HG03342 (cell line): ENCODE data around the gene ARFGEF3.

Experiments used
- ATAC-seq: cut with Tn5 transposase; IDR thresholded peaks from one replicate; pipeline ENCODE4 v1.9.1; 2021; ENCODE audit warnings: mild to moderate bottlenecking, moderate library complexity; ENCODE audit not compliant: unreplicated experiment

ARFGEF3 gene

DNA sequence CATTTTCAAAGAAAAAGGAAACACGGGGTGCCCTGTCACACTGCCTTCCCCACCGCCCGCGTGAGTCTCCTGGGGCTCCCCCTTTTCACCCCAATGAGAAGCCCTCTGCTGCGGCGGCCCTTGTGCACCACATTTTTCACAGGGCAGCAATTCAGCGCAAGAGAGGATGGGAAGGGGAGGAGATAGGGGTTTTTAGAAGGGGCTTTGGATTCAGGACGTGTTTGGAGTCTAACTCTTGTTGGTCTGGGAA is 726 bp upstream of the ARFGEF3 start:
- no peak for ATAC-seq

DNA sequence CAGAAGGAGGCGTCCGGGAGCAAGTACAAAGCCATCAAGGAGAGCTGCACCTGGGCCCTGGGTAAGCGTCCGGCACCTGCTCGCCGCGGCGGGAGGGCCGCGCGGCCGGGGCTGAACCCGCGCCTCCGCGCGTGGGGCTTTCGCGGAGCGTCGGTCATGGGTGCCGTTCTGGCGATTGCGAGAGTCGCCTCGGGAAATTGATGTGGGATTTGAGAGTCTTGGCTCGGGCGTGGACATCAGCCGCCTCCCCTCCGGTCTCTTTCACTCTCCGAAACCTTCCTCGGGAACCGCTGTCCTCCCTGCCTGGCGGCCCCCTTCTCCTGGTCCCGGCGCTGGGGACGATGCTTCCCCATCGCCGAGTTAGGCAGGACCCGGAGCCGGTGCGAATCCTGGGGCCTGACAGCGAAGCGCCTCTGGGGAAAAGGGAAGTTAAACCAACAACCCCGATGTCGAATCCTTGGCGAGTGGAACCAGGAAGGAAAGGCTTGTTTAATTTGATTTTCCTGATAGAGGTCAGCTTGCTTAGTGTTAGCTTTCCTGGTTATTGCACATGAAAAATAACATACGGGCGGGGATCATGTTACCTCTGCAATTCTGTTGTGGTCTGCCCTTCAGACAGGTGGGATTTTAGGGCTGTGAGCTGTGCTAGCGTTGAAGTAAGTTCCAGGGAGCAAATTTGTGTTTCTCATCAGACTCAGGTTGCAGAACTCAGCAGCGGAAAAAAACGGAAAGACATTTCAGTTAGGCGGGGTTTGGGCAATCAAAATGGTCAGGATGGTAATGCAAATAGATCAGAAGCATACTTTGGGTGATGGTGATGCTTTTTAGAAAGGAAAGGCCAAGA is 594 bp downstream of the ARFGEF3 start:
- ATAC-seq: peak; percentile 29

DNA sequence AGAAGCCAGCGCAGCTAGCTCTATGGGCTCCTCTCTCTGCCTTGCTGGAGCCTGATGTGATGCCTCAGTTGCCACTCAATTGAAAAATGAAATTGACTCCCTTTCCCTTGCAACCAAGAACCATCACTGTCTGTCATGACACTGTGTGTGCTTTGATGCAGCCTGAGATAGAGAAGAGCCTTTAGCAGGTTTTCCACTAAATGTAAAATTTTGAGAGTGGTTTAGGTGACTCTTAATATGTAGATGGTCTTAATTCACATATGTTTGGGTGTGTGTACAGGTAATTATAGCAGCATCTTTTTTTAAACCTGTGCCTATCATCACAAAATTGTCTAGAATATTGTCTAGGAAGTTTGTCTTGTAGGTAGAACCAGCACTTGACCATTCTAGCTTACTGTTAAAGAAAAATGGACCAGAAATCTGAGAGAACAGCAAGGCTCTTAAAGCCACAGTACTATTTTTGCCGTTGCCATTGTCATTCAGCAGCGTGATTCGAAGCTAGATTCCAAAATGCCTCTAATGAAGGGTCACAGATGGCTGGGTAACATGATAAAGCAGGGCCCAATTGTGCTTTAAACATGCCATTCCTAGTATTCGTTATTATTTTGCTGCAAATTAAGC is 1.3 kb downstream of the ARFGEF3 start:
- ATAC-seq: no peak

DNA sequence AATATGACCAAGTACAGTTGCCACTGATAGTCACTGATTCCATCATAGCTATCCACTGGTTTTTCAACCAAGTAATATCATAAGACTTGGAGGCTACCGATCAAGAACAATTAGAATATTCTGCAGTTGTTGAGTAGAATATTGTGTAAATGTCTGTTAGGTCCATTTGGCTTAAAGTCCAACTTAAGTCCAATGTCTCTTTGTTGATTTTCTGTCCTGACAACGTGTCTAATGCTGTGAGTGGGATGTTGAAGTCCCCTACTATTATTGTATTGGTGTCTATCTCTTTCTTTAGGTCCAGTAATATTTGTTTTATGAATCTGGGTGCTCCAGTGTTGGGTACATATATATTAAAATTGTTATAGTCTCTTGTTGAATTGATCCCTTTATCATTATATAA is 13.9 kb downstream of the ARFGEF3 start:
- no peak for ATAC-seq

DNA sequence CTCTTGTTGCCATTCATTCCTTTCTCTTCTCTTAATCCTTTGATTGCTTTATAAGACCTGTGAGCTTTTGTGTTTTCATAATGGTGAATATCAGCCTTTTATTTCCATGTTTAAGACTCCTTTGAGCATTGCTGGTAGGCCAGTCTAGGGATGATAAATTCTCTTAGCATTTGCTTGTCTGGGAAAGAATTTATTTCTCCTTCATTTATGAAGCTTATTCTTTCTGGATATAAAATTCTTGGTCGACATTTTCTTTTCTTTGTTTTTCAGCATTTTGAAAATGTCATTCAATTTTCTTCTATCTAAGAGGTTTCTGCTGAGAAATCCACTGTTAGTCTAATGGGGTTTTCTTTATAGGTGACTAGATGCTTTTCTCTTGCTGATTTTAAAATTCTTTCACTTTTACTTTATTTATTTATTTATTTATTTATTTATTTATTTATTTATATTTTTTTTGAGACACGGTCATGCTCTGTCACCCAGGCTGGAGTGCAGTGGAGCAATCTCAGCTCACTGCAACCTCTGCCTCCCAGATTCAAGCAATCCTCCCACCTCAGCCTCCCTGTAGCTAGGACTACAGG is 15.0 kb downstream of the ARFGEF3 start:
- no peak for ATAC-seq

DNA sequence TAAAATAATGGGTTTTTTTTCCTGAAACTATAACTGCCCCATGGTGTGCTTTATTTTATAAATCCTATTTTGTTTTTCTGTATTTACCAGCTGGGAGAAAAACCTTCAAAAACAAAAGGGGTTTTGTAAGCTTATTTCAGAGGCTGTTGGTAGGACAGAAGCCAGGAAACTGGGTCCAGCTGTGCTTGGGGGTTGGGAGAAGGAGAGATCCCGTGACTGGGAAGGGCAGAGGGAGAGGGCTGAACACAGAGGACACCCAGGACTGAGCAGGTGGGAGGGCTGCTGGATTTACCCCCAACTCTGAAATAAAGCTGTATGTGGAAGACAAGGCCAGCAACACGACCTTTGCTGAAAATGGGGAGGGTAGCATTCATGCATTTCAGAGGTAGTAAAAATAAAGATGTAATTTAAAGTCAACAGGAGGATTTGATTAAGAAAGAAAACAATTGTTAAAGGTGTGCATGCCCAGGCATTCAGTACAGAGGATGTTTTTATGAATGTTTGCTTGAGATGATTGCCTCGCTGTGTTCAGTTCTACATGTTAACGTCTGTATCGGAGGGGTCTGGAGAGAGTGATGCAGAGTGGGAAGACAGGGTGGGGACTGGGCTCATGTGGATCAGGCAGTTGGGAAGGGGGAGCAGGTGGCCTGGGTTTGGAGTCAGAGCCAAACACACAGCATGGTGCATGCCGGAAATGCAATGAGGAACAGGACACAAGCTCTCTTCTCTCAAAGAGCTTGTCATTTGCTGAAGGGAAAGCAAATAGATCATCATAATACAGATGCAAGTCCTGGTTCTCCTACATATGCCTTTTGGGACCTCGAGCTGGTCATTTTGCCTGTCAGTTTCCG is 21.4 kb downstream of the ARFGEF3 start:
- no peak for ATAC-seq

DNA sequence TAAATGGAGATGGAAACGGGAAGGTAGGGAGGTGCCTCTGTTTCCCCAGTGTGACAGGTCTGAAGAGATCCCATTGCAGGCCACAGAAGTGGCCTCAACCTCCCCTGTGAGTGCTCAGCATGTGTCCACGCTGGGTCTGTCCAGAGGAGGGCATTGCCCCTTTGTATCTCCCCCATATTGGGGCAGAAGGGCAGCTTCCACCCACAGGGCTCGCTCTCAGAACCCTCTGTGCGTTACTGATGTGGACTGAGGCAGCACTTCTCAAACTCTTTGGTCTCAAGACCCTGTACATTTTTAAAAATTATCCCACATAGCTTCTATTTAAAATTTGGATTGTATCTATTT is 22.0 kb downstream of the ARFGEF3 start:
- ATAC-seq: no peak

DNA sequence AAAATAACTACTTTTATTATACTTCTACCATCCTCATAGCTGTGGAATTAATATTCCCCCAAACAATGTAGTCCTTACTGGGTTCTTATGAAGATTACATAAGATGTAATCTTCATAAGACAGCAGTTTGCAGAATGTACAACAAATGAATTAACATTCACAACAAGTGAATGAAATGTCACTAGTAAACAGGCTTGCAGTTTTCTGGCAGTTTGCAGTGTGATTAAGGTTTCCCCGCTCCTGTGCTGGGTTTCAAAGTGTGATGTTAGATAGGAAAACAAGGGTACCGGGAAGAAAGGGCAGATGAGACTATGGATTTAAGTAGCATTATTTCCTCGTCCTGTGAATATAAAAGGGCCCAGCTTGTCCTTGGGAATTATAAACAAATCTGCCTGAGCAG is 22.5 kb downstream of the ARFGEF3 start:
- ATAC-seq: no peak

DNA sequence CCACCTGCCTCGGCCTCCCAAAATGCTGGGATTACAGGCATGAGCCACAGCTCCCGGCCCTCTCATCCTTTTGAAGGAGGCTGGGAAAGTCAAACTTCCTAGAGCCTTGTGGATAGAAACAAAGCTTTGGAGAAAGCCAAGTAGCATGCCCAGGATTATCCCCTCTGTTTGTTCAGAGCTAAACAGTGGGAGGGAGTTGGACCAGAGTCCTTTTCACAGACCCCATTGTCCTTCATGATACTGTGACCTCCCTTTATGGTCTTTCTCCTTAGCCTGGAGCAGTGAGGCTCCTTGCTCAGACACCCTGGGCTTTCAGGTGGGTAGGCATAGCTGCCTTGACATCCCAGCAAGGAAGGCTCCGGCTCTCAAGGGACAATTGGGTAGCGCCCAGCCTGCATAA is 25.4 kb downstream of the ARFGEF3 start:
- no peak for ATAC-seq

DNA sequence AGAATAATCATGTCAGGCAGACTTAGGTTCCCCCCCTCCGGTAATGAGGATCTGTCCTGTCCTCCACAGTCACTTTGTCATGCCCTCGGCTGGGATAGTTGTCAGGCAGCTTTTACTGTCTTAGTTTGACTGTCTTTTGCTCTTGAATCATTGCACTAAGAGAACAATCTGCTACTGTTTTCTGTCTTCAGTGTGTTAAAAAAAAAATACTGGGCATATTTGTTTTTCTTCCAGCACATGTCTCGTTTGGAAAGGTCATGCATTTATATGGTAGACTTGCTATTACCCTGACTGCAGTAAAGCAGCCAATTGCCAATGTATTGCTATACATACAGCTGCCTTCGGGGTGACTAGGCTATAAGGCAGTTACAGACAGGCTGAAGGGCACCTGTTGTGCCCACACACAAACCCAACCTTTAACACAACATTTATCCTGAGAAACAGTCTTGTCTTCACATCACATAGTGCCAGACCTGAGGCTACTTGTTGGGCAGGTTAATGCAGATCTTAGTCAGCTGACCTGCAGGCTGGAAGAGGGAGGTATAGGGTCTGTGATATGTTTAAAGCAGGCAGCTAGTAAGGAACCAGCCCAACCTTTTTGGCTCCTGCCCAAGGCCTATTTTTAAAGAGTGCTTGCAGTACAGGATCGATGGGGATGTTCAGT is 26.7 kb downstream of the ARFGEF3 start:
- ATAC-seq: no peak

DNA sequence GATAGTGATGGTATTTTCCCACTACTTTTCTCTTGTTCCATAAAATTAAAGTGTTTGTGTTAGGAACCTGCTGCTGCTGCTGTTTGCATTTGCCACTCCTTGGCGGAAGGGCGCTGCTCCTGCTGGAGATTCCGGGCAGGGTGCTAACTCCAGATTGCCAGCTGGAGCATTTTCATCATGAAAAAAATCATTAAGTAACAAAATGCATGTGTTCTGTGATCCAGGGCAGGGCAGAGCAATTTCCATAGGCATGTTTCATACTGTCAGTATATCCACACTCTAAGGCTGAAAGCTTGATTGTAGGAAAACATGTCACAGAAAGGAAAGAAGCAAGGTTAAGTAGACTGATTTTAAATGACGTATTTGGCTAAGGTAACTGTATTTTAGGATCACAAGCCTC is 32.5 kb downstream of the ARFGEF3 start:
- ATAC-seq: no peak

DNA sequence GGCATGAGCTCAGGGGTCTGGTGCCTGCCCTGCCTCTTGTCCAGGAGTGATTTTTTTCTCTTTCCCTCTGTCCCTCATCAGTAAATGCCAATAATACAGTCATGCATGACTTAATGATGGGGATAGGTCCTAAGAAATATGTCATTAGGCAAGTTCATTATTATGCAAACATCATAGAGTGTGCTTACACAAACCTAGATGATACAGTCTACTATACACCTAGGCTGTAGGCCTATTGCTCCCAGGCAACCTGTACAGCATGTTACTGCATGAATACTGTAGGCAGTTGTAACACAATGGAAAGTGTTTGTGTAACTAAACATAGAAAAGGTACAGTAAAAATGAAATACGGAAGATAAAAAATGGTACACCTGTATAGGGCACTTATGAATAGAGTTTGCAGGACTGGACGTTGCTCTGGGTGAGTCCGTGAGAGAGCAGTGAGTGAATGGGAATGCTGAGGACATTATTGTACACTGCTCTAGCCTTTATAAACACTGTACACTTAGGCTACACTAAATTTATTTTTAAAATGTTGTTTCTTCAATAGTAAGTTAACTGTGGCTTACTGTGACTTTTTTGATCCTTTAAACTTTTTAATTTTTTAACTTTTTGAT is 34.5 kb downstream of the ARFGEF3 start:
- ATAC-seq: no peak

DNA sequence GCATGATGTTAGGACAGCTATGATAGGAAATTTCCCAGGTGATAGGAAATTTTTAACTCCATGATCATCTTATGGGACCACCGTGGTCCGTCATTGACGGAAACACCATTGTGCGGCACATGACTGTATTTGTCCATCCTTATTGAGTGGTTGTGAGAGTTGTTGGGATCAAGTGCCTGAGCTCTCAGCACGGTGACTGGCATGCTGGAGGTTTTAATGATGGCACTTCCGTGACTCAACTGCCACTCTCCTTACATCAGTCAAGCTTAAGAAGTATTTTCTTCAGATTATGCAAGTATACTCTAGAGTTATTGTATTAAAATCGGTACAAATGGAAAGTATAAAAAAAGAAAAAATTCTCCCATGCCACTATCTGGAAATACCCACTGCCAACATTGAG is 35.8 kb downstream of the ARFGEF3 start:
- no peak for ATAC-seq

DNA sequence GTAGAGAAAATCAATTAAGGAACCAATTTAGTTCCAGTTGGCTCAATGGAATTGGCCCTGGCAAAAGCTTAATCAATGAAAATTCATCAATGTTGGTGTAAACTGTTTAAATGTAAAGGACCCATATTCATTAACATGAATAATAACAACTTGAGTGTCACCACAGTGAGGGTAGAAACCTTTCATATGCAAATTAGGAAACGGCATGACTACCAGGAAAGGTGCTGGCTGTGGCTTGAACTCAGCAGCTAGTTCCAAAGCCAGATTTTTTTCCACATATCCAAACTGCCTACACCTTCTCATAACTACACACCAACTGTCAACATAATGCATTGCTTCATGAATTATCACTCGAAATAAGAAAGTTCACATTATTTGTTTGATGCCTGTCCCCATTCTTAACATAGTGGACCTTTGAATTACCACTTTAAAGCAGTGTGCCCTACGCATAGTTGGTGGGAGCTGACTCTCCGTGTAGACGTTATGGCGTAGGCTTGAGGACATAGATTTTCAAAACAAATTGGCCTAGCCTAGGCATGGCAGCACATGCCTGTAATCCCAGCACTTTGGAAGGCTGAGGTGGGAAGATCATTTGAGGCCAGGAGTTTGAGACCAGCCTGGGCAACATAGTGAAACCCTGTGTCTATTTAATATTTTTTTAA is 36.8 kb downstream of the ARFGEF3 start:
- ATAC-seq: no peak

DNA sequence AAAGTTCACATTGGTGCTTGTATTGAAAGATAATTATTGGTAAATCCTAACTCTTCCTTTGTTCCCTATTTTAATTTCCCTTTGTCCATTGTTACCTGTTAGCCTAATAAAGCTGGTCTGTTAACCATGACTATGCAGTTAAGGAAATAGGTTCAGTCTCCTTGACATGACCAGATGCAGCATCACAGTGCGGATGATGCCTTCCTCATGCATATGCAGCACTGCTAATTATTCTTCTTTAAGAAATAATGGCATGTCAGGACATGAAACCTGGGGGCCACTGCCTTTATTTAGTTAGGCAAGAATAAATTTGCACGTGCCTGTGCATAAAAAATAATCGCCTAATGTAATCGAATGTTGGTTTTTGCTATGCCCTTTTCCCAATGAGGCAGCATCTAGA is 40.1 kb downstream of the ARFGEF3 start:
- no peak for ATAC-seq

DNA sequence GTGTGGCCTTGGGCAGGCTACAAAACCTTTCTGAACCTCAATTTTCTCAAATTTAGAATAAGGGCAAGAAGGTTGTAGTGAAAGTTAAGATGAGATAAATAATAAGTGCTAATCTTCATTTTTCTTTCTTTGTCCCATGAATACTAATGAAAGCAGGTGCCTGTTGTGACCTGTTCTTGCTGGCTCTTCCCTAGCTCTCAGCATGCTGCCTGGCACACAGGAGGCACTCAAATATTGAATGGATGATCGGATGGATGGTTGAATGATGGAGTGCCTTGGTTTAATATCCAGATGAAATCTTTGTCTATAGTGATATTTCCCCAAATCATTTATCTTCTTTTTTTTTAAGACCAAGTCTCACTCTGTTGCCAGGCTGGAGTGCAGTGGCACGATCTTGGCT is 41.6 kb downstream of the ARFGEF3 start:
- no peak for ATAC-seq

DNA sequence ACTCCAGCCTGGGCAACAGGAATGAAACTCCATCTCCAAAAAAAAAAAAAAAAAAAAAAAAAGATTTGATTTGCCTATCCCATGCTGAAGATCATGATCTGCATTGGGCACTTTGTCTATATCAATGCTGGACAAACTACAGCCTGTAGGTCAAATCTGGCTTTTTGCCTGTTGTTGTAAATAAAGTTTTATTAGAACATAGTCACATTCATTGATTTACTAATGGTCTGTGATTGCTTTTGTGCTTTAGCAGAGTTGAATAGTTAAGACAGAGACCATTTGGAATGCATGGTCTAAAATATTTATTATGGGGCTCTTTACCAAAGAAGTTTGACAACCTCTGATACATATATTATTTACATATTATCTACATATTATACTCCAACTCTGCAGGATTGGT is 42.6 kb downstream of the ARFGEF3 start:
- ATAC-seq: no peak

DNA sequence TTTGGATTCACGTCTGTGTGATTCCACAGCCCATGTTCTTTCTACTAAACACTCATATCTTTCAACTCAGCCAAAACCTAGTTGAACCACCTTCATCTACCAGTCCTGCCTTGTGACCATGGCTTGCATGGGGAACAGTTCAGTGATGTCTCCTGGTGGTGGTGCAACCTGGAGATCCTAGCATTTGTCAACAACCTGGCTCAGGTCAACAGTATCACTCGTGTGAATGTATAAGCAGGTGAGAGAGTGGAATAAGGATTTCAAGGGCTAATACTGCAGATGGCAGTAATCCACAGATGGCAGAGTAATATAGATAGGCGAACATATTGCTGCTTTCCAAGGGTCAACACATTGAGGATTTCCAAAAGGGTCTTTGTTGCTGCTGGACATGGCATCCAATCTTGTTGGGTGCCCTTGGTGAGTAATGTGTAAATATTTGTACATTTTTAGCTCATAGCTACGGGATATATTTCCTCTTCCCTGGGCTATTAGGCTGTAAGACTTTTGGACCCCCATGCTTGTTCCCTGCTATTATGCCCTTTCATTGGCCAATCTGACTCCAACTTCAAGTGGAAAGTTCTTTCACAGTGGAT is 43.1 kb downstream of the ARFGEF3 start:
- no peak for ATAC-seq

DNA sequence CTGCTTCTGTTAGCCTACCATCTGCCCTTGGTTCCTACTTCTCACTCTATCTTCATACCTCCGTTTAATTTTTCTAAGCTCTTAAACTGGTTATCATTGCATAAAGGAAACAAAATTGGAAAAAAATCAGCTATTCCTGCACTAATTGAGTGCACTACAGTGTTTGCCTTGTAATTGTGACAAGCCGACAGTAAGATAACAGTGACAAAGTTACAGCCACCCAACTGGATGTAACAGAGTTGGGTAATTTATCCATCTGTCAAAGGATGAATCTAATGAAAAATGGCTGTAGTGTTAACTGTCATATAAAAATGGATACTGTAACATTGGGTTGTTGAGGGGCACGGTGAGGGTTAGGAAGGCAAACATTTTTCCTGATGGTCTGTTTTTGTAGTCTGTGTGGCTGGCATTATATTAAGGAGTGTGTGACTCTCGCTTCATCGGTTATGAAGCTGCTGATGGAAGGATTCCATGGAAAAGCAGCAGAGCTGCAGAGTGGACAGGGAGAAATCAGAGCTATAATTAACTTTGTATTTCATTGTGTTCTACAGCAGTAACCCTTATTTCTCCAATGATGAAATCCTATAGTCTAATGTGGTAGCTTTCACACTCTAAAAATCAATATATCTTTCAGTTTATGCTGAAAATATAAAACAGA is 43.8 kb downstream of the ARFGEF3 start:
- ATAC-seq: no peak
